GM18868 (cell line): Measurements from ENCODE around the gene PTTG1IP2.

Experiments used
- ATAC-seq: cut with Tn5 transposase; IDR thresholded peaks from one replicate; pipeline ENCODE4 v1.9.1; 2021; ENCODE audit warnings: mild to moderate bottlenecking, moderate library complexity; ENCODE audit not compliant: unreplicated experiment

PTTG1IP2 gene

GRCh38 chr7:90552521-90552920 is 83.1 kb downstream of the PTTG1IP2 start:
- ATAC-seq: peak; percentile 41

- ATAC-seq: no peak
Measured at GRCh38 chr7:90560730-90561129, 91.3 kb downstream of the PTTG1IP2 start.
